GM19395 (cell line): ENCODE results near the gene RASIP1.
"Not testable (repeated sequence)": the region's sequence is repeated elsewhere in the genome, so short reads cannot be mapped to it uniquely, and the experiment has no call there.

Source experiments
- ATAC-seq: cut with Tn5 transposase; IDR thresholded peaks from one replicate; pipeline ENCODE4 v1.9.1; 2021; ENCODE audit warnings: mild to moderate bottlenecking, moderate library complexity; ENCODE audit not compliant: unreplicated experiment

The RASIP1 gene

GRCh38 chr19:48740164-48740972 lies at the start of gene RASIP1:
TSS of gene RASIP1 (minus strand) at chr19:48740610. CDS start at chr19:48740282, 328 bp downstream.
- no peak for ATAC-seq

- ATAC-seq: not testable (repeated sequence)
Measured at GRCh38 chr19:48787331-48787730, 46.9 kb upstream of the RASIP1 start.

- ATAC-seq: not testable (repeated sequence)
Measured at GRCh38 chr19:48786422-48786821, 46.0 kb upstream of the RASIP1 start.

- ATAC-seq: no peak
Measured at GRCh38 chr19:48784527-48784926, 44.1 kb upstream of the RASIP1 start.

- ATAC-seq: no peak
Measured at GRCh38 chr19:48780631-48781391, 40.4 kb upstream of the RASIP1 start.

- ATAC-seq: no peak
Measured at GRCh38 chr19:48779636-48780035, 39.2 kb upstream of the RASIP1 start.

GRCh38 chr19:48777720-48778119 lies 37.3 kb upstream of the RASIP1 start:
- ATAC-seq: no peak

GRCh38 chr19:48777139-48777538 lies 36.7 kb upstream of the RASIP1 start:
- no peak for ATAC-seq

- ATAC-seq: no peak
Measured at GRCh38 chr19:48772503-48772953, 32.1 kb upstream of the RASIP1 start.

GRCh38 chr19:48770734-48771472 lies 30.5 kb upstream of the RASIP1 start:
- ATAC-seq: no peak

GRCh38 chr19:48770266-48770665 lies 29.9 kb upstream of the RASIP1 start:
- ATAC-seq: no peak

- no peak for ATAC-seq
Measured at GRCh38 chr19:48768994-48769713, 28.7 kb upstream of the RASIP1 start.

- ATAC-seq: not testable (repeated sequence)
Measured at GRCh38 chr19:48768171-48768753, 27.9 kb upstream of the RASIP1 start.

GRCh38 chr19:48765816-48766215 lies 25.4 kb upstream of the RASIP1 start:
- ATAC-seq: not testable (repeated sequence)

- no peak for ATAC-seq
Measured at GRCh38 chr19:48760504-48761205, 20.2 kb upstream of the RASIP1 start.

GRCh38 chr19:48757741-48758144 lies 17.3 kb upstream of the RASIP1 start:
- no peak for ATAC-seq

- no peak for ATAC-seq
Measured at GRCh38 chr19:48757089-48757675, 16.8 kb upstream of the RASIP1 start.

- ATAC-seq: no peak
Measured at GRCh38 chr19:48756686-48757085, 16.3 kb upstream of the RASIP1 start.

- ATAC-seq: no peak
Measured at GRCh38 chr19:48756212-48756611, 15.8 kb upstream of the RASIP1 start.
